ENCODE measurements around the gene NUP188.

Gene NUP188

GRCh38 chr9:128979111-128979510 is 31.6 kb downstream of the NUP188 start:
- no peak for TF ChIP-seq ZNF565 (CRISPR knock-in tag; conservative IDR thresholded peaks at IDR 0.05; ENCODE audit: low read depth)
- no peak for TF ChIP-seq RARB (CRISPR knock-in tag; IDR thresholded peaks at IDR 0.05)
- TF ChIP-seq ZC3H10 (CRISPR knock-in tag; IDR thresholded peaks at IDR 0.05), result no peak
- no peak for TF ChIP-seq ZNF8 (CRISPR knock-in tag; IDR thresholded peaks at IDR 0.05)
- no peak for TF ChIP-seq TCF4 (CRISPR knock-in tag; IDR thresholded peaks at IDR 0.05; ENCODE audit: borderline replicate concordance)
- no peak for TF ChIP-seq ZFP3 (CRISPR knock-in tag; IDR thresholded peaks at IDR 0.05)
- no peak for TF ChIP-seq PPARA (CRISPR knock-in tag; IDR thresholded peaks at IDR 0.05; ENCODE audit: borderline replicate concordance)
- no peak for TF ChIP-seq TOX (CRISPR knock-in tag; IDR thresholded peaks at IDR 0.05; ENCODE audit: borderline replicate concordance)
- TF ChIP-seq OSR1 (CRISPR knock-in tag; IDR thresholded peaks at IDR 0.05), result no peak
- TF ChIP-seq GLIS3 (CRISPR knock-in tag; IDR thresholded peaks at IDR 0.05), result no peak
- no peak for TF ChIP-seq ARNTL (CRISPR knock-in tag; IDR thresholded peaks at IDR 0.05; ENCODE audit: borderline replicate concordance, low read depth)
- no peak for TF ChIP-seq ESRRG (CRISPR knock-in tag; IDR thresholded peaks at IDR 0.05)
- no peak for TF ChIP-seq POU6F1 (CRISPR knock-in tag; IDR thresholded peaks at IDR 0.05; ENCODE audit: borderline replicate concordance, low read depth)
- TF ChIP-seq CREB5 (CRISPR knock-in tag; IDR thresholded peaks at IDR 0.05; ENCODE audit: low read depth), result no peak
- no peak for TF ChIP-seq ZNF70 (CRISPR knock-in tag; IDR thresholded peaks at IDR 0.05)
- no peak for TF ChIP-seq ZFP30 (CRISPR knock-in tag; IDR thresholded peaks at IDR 0.05)
- no peak for TF ChIP-seq ISL1 (CRISPR knock-in tag; IDR thresholded peaks at IDR 0.05)
- TF ChIP-seq PATZ1 (CRISPR knock-in tag; IDR thresholded peaks at IDR 0.05; ENCODE audit: borderline replicate concordance), result no peak
- no peak for TF ChIP-seq SNAI2 (CRISPR knock-in tag; IDR thresholded peaks at IDR 0.05)
- no peak for ATAC-seq

GRCh38 chr9:128983536-128983935 is 36.0 kb downstream of the NUP188 start:
- no peak for ATAC-seq
- TF ChIP-seq CREB5 (CRISPR knock-in tag; IDR thresholded peaks at IDR 0.05; ENCODE audit: low read depth) (no peak), BACH2 (CRISPR knock-in tag; IDR thresholded peaks at IDR 0.05; ENCODE audit: borderline replicate concordance) (no peak), CSDC2 (CRISPR knock-in tag; IDR thresholded peaks at IDR 0.05) (no peak), ISL1 (CRISPR knock-in tag; IDR thresholded peaks at IDR 0.05) (no peak), ZC3H10 (CRISPR knock-in tag; IDR thresholded peaks at IDR 0.05) (no peak), ZNF8 (CRISPR knock-in tag; IDR thresholded peaks at IDR 0.05) (no peak)
- TF ChIP-seq, protein P1, sequence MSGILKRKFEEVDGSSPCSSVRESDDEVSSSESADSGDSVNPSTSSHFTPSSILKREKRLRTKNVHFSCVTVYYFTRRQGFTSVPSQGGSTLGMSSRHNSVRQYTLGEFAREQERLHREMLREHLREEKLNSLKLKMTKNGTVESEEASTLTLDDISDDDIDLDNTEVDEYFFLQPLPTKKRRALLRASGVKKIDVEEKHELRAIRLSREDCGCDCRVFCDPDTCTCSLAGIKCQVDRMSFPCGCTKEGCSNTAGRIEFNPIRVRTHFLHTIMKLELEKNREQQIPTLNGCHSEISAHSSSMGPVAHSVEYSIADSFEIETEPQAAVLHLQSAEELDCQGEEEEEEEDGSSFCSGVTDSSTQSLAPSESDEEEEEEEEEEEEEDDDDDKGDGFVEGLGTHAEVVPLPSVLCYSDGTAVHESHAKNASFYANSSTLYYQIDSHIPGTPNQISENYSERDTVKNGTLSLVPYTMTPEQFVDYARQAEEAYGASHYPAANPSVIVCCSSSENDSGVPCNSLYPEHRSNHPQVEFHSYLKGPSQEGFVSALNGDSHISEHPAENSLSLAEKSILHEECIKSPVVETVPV (CRISPR knock-in tag; IDR thresholded peaks at IDR 0.05), result no peak

DNA sequence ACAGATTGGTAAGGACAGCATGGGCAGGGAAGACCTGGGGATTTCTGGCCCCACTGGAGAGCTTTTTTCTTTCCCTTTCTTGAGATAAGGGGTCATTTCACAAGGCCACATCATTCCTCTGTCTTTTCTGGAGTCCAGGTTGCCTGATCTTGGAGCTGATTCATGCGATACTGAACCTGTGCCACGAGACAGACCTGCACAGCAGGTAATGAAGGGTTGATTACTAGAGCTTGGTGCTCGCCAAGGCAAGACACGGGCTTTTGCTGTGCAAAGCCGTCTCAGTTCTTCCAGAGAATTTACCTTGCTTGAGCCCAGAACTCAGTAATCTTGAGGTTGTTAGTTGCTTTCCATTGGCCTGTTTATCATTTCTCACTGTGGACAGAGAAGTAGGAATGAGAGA is 39.2 kb downstream of the NUP188 start:
- ATAC-seq, result no peak
- TF ChIP-seq ESRRG (CRISPR knock-in tag; IDR thresholded peaks at IDR 0.05), result no peak
- TF ChIP-seq CSDC2 (CRISPR knock-in tag; IDR thresholded peaks at IDR 0.05), result no peak
- TF ChIP-seq ZNF565 (CRISPR knock-in tag; conservative IDR thresholded peaks at IDR 0.05; ENCODE audit: low read depth), result no peak
- TF ChIP-seq ZFP3 (CRISPR knock-in tag; IDR thresholded peaks at IDR 0.05), result no peak
- TF ChIP-seq CREB5 (CRISPR knock-in tag; IDR thresholded peaks at IDR 0.05; ENCODE audit: low read depth), result no peak
- no peak for TF ChIP-seq RARB (CRISPR knock-in tag; IDR thresholded peaks at IDR 0.05)
- no peak for TF ChIP-seq OSR1 (CRISPR knock-in tag; IDR thresholded peaks at IDR 0.05)
- TF ChIP-seq ZNF8 (CRISPR knock-in tag; IDR thresholded peaks at IDR 0.05), result no peak
- no peak for TF ChIP-seq ARNTL (CRISPR knock-in tag; IDR thresholded peaks at IDR 0.05; ENCODE audit: borderline replicate concordance, low read depth)
- TF ChIP-seq PPARA (CRISPR knock-in tag; IDR thresholded peaks at IDR 0.05; ENCODE audit: borderline replicate concordance), result no peak
- no peak for TF ChIP-seq ZFP30 (CRISPR knock-in tag; IDR thresholded peaks at IDR 0.05)
- TF ChIP-seq SNAI2 (CRISPR knock-in tag; IDR thresholded peaks at IDR 0.05), result no peak
- TF ChIP-seq POU6F1 (CRISPR knock-in tag; IDR thresholded peaks at IDR 0.05; ENCODE audit: borderline replicate concordance, low read depth), result no peak
- TF ChIP-seq ZC3H10 (CRISPR knock-in tag; IDR thresholded peaks at IDR 0.05), result no peak

Measured in SK-N-SH treated with all-trans-retinoic acid at 6 μM for 48 hours (cell line).